Measurements from ENCODE around the gene RALY.
"Not testable (repeated sequence)": the region's sequence is repeated elsewhere in the genome, so short reads cannot be mapped to it uniquely, and the experiment has no call there.

- TF ChIP-seq CTCF, POLR2A, EP300 (IDR thresholded peaks at IDR 0.05): not testable (repeated sequence)
These were observed 139.2 kb downstream of the RALY start for GRCh38 chr20:34132943-34133342.

All from ovary (tissue), 3 donors.